HG03432 (cell line): ENCODE results near the gene LSM14A.

Experiments used
- ATAC-seq: cut with Tn5 transposase; IDR thresholded peaks from one replicate; pipeline ENCODE4 v1.9.1; 2021; ENCODE audit warnings: mild to moderate bottlenecking, moderate library complexity; ENCODE audit not compliant: unreplicated experiment

Gene LSM14A

GRCh38 chr19:34277244-34277643, 104.9 kb downstream of the LSM14A start:
- no peak for ATAC-seq

- ATAC-seq, result no peak
Measured at GRCh38 chr19:34278783-34279182, 106.5 kb downstream of the LSM14A start.
